ENCODE measurements around the gene C5orf22. TPM values are rescaled to one million over a fixed set of nuclear protein-coding genes. Genes with fewer than 3 reads are reported as not detected.

Gene C5orf22
- total RNA-seq, 1 experiment from 2014 or later: 31.9 TPM

GRCh38 chr5:31516802-31517201 is 15.3 kb upstream of the C5orf22 start:
- H3K27me3 ChIP-seq (replicated peaks; ENCODE audit: insufficient read depth, low read depth, low read length, poor library complexity): no peaks in the 10 kb centered on the region
- intact Hi-C loops (cut with micrococcal nuclease; ENCODE audit: unreplicated experiment): no loop called here
- H3K9me3 ChIP-seq (ENCODE audit: low read depth, low read length, poor library complexity, severe bottlenecking): no peaks in the 10 kb centered on the region
- no peak for TF ChIP-seq EZH2 (IDR thresholded peaks at IDR 0.05; ENCODE audit: borderline replicate concordance, low read depth, low read length, poor library complexity, severe bottlenecking)
- no peak for TF ChIP-seq CTCF (conservative IDR thresholded peaks at IDR 0.05; ENCODE audit: low read depth, low read length)
- peaks cover 50% of the 10 kb centered on the region for H3K36me3 ChIP-seq (ENCODE audit: insufficient read depth, low read length, poor library complexity, severe bottlenecking)
- no peak for DNase-seq (ENCODE audit: low spot score)
- ChIA-PET POLR2A (ENCODE audit: low non-redundant PET) (no interaction called here), CTCF (no interaction called here)
- H3K4me1 ChIP-seq (ENCODE audit: insufficient read depth, low read length, poor library complexity, severe bottlenecking): no peaks in the 10 kb centered on the region
- H3K27ac ChIP-seq (ENCODE audit: low read depth, low read length, poor library complexity, severe bottlenecking): no peak overlapping the region
- no TSS peak for BruUV-seq (replicated peaks)
- H3K4me3 ChIP-seq (ENCODE audit: low read depth, low read length, poor library complexity, severe bottlenecking): no peak overlapping the region

GRCh38 chr5:31523041-31523440 is 9.1 kb upstream of the C5orf22 start:
- DNase-seq (ENCODE audit: low spot score): no peak
- H3K4me1 ChIP-seq (ENCODE audit: insufficient read depth, low read length, poor library complexity, severe bottlenecking): no peaks in the 10 kb centered on the region
- intact Hi-C loops (cut with micrococcal nuclease; ENCODE audit: unreplicated experiment): no loop called here
- POLR2A ChIA-PET (ENCODE audit: low non-redundant PET): no interaction called here
- H3K27ac ChIP-seq (ENCODE audit: low read depth, low read length, poor library complexity, severe bottlenecking): no peak overlapping the region
- CTCF ChIA-PET: no interaction called here
- no peak for TF ChIP-seq CTCF (conservative IDR thresholded peaks at IDR 0.05; ENCODE audit: low read depth, low read length)
- TF ChIP-seq EZH2 (IDR thresholded peaks at IDR 0.05; ENCODE audit: borderline replicate concordance, low read depth, low read length, poor library complexity, severe bottlenecking): no peak
- peaks cover 55% of the 10 kb centered on the region for H3K36me3 ChIP-seq (ENCODE audit: insufficient read depth, low read length, poor library complexity, severe bottlenecking)
- no peaks in the 10 kb centered on the region for H3K9me3 ChIP-seq (ENCODE audit: low read depth, low read length, poor library complexity, severe bottlenecking)
- no peak overlapping the region for H3K4me3 ChIP-seq (ENCODE audit: low read depth, low read length, poor library complexity, severe bottlenecking)
- no peaks in the 10 kb centered on the region for H3K27me3 ChIP-seq (replicated peaks; ENCODE audit: insufficient read depth, low read depth, low read length, poor library complexity)
- BruUV-seq (replicated peaks): no TSS peak

- peak; percentile 4 for DNase-seq (ENCODE audit: low spot score)
- peaks cover 16% of the 10 kb centered on the region for H3K4me1 ChIP-seq (ENCODE audit: insufficient read depth, low read length, poor library complexity, severe bottlenecking)
- peak overlapping the region; percentile 69 for H3K27ac ChIP-seq (ENCODE audit: low read depth, low read length, poor library complexity, severe bottlenecking)
- CTCF ChIA-PET: interaction anchor here (0.5 kb wide), 1 partner anchor 473 kb away, joined by 3 read pairs; no protein-coding TSS in a partner anchor
- no peak for TF ChIP-seq CTCF (conservative IDR thresholded peaks at IDR 0.05; ENCODE audit: low read depth, low read length)
- no peak for TF ChIP-seq EZH2 (IDR thresholded peaks at IDR 0.05; ENCODE audit: borderline replicate concordance, low read depth, low read length, poor library complexity, severe bottlenecking)
- H3K27me3 ChIP-seq (replicated peaks; ENCODE audit: insufficient read depth, low read depth, low read length, poor library complexity): no peaks in the 10 kb centered on the region
- peak overlapping the region; percentile 88 for H3K4me3 ChIP-seq (ENCODE audit: low read depth, low read length, poor library complexity, severe bottlenecking)
- intact Hi-C loops (cut with micrococcal nuclease; ENCODE audit: unreplicated experiment): no loop called here
- POLR2A ChIA-PET (ENCODE audit: low non-redundant PET): interaction anchor here (0.6 kb wide), 1 partner anchor 27 kb away, joined by 3 read pairs; no protein-coding TSS in a partner anchor
- BruUV-seq (replicated peaks): no TSS peak
- H3K9me3 ChIP-seq (ENCODE audit: low read depth, low read length, poor library complexity, severe bottlenecking): no peaks in the 10 kb centered on the region
- peaks cover 49% of the 10 kb centered on the region for H3K36me3 ChIP-seq (ENCODE audit: insufficient read depth, low read length, poor library complexity, severe bottlenecking)
These were observed 1.4 kb upstream of the C5orf22 start for GRCh38 chr5:31530541-31531265.

Measured in A673 (cell line).